Psoas muscle (tissue), 8 donors: ENCODE results near the gene CACNA1A. TPM values are rescaled to one million over a fixed set of nuclear protein-coding genes. Genes with fewer than 3 reads are reported as not detected.

ENCODE experiments used
- ATAC-seq, 4 donors: fragments of 200-7000 bp; cut with Tn5 transposase; one replicate each; pipeline ENCODE4 v1.9.1; 2020; ENCODE audit warnings: moderate library complexity in 3 of 4, mild to moderate bottlenecking in 2 of 4
- DNase-seq, 2 donors: peaks; one replicate each; pipeline ENCODE4 v3.0.0-alpha.2; 2020
- H3K27ac ChIP-seq: fragments of 200-600 bp; one replicate; pipeline ENCODE4 v1.8.0; 2022
- H3K27me3 ChIP-seq, 3 donors: fragments of 200-600 bp in 1 of 3; one replicate each; pipeline versions ENCODE4 v1.6.1 to v1.8.0; 2013 to 2022; ENCODE audit warnings: low read length in 2 of 3, mild to moderate bottlenecking in 2 of 3, moderate library complexity in 1 of 3; ENCODE audit not compliant: insufficient read depth in 3 of 3
- H3K36me3 ChIP-seq, 2 donors: fragments of 200-600 bp in 1 of 2; one replicate each; pipeline versions ENCODE4 v1.6.1 to v1.8.0; 2013 to 2022; ENCODE audit warnings: low read depth in 1 of 2, mild to moderate bottlenecking in 1 of 2, moderate library complexity in 1 of 2; ENCODE audit not compliant: insufficient read depth in 1 of 2
- H3K4me1 ChIP-seq: fragments of 200-600 bp; one replicate; pipeline ENCODE4 v1.8.0; 2022
- H3K4me3 ChIP-seq: fragments of 200-600 bp; one replicate; pipeline ENCODE4 v1.8.0; 2022; ENCODE audit warnings: mild to moderate bottlenecking
- H3K9me3 ChIP-seq: fragments of 200-600 bp; one replicate; pipeline ENCODE4 v1.8.0; 2022
- CTCF ChIP-seq: fragments of 200-600 bp; IDR thresholded peaks from one replicate; pipeline ENCODE4 v1.8.0; 2022; ENCODE audit warnings: antibody characterized with exemption
- WGBS, 3 donors: extraction: QIAGEN DNeasy Blood & Tissue Kit; methylation state at CpG; one replicate each; pipeline versions ENCODE4 v1.1.6 to v1.1.7; 2013; 5-methylcytosine and 5-hydroxymethylcytosine counted together
- intact Hi-C, 2 donors: fragments of 100-400 bp; cut with DNase I; formaldehyde crosslinking; loops; one replicate each; pipeline versions ENCODE4 v1.11.0 to v1.14.2; 2022
- polyA plus RNA-seq, 3 donors: library from polyadenylated mRNA; stranded (reverse); fragments of 200-250 nt; gene quantifications; one replicate each; pipeline ENCODE4 v1.2.3, GENCODE V29; 2013
- total RNA-seq, 4 donors: library from RNA; stranded (reverse); fragmentation: NEBNext Ultra II Directional in 2 of 4; extraction: Animal tissue kit (Norgen Biotek cat#: 25700) in 2 of 4; gene quantifications; one replicate each; pipeline versions ENCODE4 v1.2.1 to v1.2.4, GENCODE V29; 2021 to 2023
- donor health status: healthy with polysubstance abuse.
- donor health status: DM: no; HTN: no; CAD: no; lungs with moderate emphysema.
- donor health status: Bipolar disorder and iron deficiency.
- donor health status: healthy.
- donor health status: DM: yes; HTN: yes; CAD: no.
- donor health status: DM: no; HTN: no; CAD: no.
- donor health status: DM: no; HTN: no; CAD: no.
- donor health status: DM: yes; HTN: yes; CAD: no.

CACNA1A gene
- total and polyA plus RNA-seq, 7 donors: 0.14 to 0.60 (median 0.36) TPM

GRCh38 chr19:13229246-13229645, 277.0 kb downstream of the CACNA1A start:
- WGBS, 3 donors: 76 to 83% (median 78%) methylated on average over 7 of the region's 7 CpGs
- DNase-seq: no peak
- Histone ChIP-seq H3K4me3 (no peak overlapping the region), H3K9me3 (no peaks in the 10 kb centered on the region), H3K36me3 (no peaks in the 10 kb centered on the region), H3K27ac (no peak overlapping the region), H3K4me1 (no peaks in the 10 kb centered on the region), H3K27me3 (peaks cover 0 to 25% (median 5%) of the 10 kb centered on the region in 3 donors)
- TF ChIP-seq CTCF: no peak
- no peak for ATAC-seq
- intact Hi-C loops: no loop called here

DNA sequence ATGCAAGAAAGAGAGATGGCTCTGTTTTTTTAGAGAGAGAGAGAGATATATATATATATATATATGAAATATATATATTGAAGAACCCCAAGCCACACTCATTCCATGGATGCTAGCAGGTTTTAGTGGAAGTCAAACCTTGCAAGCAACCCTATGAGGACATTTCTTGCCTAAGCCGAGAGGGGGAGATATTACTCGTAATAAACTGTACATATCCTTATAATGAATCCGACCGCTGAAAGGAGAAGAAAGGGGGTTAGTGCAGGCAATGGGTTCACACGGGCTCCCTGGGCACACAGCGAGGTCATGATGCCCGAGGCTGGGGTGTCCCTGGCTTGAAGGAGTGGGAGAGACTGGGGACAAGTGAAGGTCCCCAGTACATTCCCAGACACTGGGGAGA, 277.7 kb downstream of the CACNA1A start:
- Histone ChIP-seq H3K4me3 (no peak overlapping the region), H3K27me3 (peaks cover 0 to 25% (median 5%) of the 10 kb centered on the region in 3 donors), H3K27ac (no peak overlapping the region), H3K36me3 (no peaks in the 10 kb centered on the region), H3K4me1 (no peaks in the 10 kb centered on the region), H3K9me3 (no peaks in the 10 kb centered on the region)
- TF ChIP-seq CTCF: no peak
- DNase-seq (no peak), ATAC-seq (no peak)
- intact Hi-C loops: no loop called here
- 67 to 75% (median 69%) methylated on average over 7 of the region's 7 CpGs for WGBS, 3 donors

DNA sequence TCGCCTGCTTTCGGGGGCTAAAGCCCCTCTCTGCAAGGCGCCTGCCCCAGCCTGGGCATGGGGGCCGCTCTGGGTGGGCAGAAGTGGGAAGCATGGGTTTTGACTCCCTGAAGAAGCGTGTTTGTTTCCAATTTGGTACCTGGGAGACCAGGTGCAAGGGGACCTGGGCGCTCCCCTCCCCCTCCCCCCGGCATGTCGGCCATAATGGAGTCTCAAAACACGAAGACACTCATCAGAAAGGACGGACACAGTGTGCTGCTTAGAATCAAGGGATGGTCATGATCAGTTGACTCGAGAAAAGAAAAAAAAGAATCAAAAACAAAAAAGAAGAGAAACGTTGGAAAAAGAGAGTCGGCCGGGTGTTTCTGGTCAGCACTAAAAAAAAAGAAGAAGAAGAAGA, 279.3 kb downstream of the CACNA1A start:
- no peak for ATAC-seq
- TF ChIP-seq CTCF: no peak
- Histone ChIP-seq H3K27ac (no peak overlapping the region), H3K36me3 (no peaks in the 10 kb centered on the region), H3K9me3 (no peaks in the 10 kb centered on the region), H3K4me3 (no peak overlapping the region), H3K4me1 (no peaks in the 10 kb centered on the region), H3K27me3 (peaks cover 0 to 20% (median 8%) of the 10 kb centered on the region in 3 donors)
- 64 to 69% (median 69%) methylated on average over 13 to 14 of the region's 14 CpGs for WGBS, 3 donors
- intact Hi-C loops: no loop called here
- no peak for DNase-seq

DNA sequence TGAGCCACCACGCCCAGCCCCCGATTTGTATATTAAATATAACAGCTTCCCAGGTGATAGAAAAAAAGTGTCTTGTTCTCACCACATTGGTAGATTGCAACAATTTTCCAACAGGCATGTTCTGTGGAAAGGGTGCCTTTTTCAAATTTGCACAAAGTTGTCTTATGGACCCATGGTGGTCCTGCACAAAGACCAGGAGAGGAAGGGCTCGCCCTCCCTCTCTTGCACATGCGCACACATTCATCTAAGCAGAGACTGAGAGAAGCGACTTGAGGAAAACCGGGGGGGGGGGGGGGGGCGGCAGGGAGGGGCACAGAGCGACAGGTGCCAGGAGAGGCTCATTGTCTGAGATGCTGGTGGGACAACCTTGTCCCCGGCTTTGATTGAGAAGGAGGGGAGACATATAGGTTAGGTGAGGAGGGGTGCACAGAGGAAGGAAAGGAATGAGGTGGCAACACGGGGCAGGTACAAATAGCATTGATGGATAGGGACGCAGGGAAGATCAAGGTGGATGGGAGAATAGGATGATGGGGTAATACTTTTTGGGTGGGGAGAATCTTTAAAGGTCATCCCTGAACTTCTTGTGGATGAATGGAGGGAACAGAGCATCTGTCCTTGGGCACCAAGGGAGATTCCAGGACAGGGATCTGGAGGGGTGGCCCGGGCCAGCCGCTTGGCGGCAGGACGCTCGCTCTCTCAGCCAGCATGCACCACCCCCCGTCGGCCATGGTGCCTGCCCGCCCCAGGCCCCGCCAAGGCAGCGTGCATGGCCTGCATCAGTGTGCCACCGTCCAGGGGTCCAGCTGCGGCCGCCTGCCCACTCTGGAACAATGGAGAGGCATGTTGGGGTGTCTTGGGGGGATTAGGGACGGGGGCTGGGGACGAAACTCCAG, 280.1 kb downstream of the CACNA1A start:
- no peaks in the 10 kb centered on the region for H3K9me3 ChIP-seq
- H3K36me3 ChIP-seq: no peaks in the 10 kb centered on the region
- H3K4me1 ChIP-seq: no peaks in the 10 kb centered on the region
- no peak overlapping the region for H3K27ac ChIP-seq
- no peak for TF ChIP-seq CTCF
- ATAC-seq (no peak), DNase-seq (no peak)
- no peak overlapping the region for H3K4me3 ChIP-seq
- WGBS, 3 donors: 64 to 69% (median 66%) methylated on average over 23 to 26 of the region's 26 CpGs
- intact Hi-C loops: no loop called here
- H3K27me3 ChIP-seq: peaks cover 0 to 16% (median 5%) of the 10 kb centered on the region in 3 donors
